ENCODE data around the gene HDAC11.

- TF ChIP-seq CTCF (IDR thresholded peaks at IDR 0.05; ENCODE audit: low read depth, low read length, missing input control) (no peak), MAX (IDR thresholded peaks at IDR 0.05) (no peak), NR2F2 (IDR thresholded peaks at IDR 0.05) (no peak)
These were observed 52.5 kb downstream of the HDAC11 start for GRCh38 chr3:13532631-13533030.
